H9 (cell line): ENCODE data around the gene OLFM1. TPM values are rescaled to one million over a fixed set of nuclear protein-coding genes. Genes with fewer than 3 reads are reported as not detected.

Source experiments
- DNase-seq: peaks from one replicate; pipeline ENCODE4 v3.0.0-alpha.2; 2017
- H2AFZ ChIP-seq: one replicate; pipeline ENCODE4 v1.6.1; 2013; ENCODE audit warnings: mild to moderate bottlenecking, low read length, control low read depth, moderate library complexity
- H2AK5ac ChIP-seq: 2 replicates; pipeline ENCODE4 v1.6.1; 2013; ENCODE audit warnings: low read length, control low read depth, mixed read lengths; ENCODE audit not compliant: insufficient read length
- H2BK120ac ChIP-seq: one replicate; pipeline ENCODE4 v1.6.1; 2013; ENCODE audit warnings: low read depth, mild to moderate bottlenecking, low read length, control low read depth, inconsistent platforms; ENCODE audit not compliant: poor library complexity, severe bottlenecking
- H2BK12ac ChIP-seq: 2 replicates; pipeline ENCODE4 v1.6.1; 2013; ENCODE audit warnings: low read length, control low read depth, mixed read lengths, low read depth; ENCODE audit not compliant: insufficient read length
- H2BK15ac ChIP-seq: 2 replicates; pipeline ENCODE4 v1.6.1; 2013; ENCODE audit warnings: low read depth, low read length, control low read depth
- H2BK20ac ChIP-seq: one replicate; pipeline ENCODE4 v1.6.1; 2013; ENCODE audit warnings: low read depth, mild to moderate bottlenecking, low read length, control low read depth, inconsistent platforms; ENCODE audit not compliant: poor library complexity, severe bottlenecking
- H2BK5ac ChIP-seq: 2 replicates; pipeline ENCODE4 v1.6.1; 2013; ENCODE audit warnings: low read length, control low read depth, mixed read lengths; ENCODE audit not compliant: insufficient read length
- H3K14ac ChIP-seq: 2 replicates; pipeline ENCODE4 v1.6.1; 2013; ENCODE audit warnings: low read length, control low read depth; ENCODE audit not compliant: insufficient read depth
- H3K18ac ChIP-seq: 2 replicates; pipeline ENCODE4 v1.6.1; 2013; ENCODE audit warnings: low read depth, mild to moderate bottlenecking, mixed read lengths, low read length, control low read depth; ENCODE audit not compliant: insufficient read length
- H3K23ac ChIP-seq: 2 replicates; pipeline ENCODE4 v1.6.1; 2013; ENCODE audit warnings: low read length, control low read depth, mixed read lengths, low read depth; ENCODE audit not compliant: insufficient read length
- H3K23me2 ChIP-seq: 2 replicates; pipeline ENCODE4 v1.6.1; 2013; ENCODE audit warnings: low read depth, mild to moderate bottlenecking, mixed read lengths, low read length, control low read depth; ENCODE audit not compliant: insufficient read length, poor library complexity, severe bottlenecking
- H3K27ac ChIP-seq: 2 replicates; pipeline ENCODE4 v1.5.1; 2013; ENCODE audit warnings: low read length, control low read depth, mixed read lengths, low read depth; ENCODE audit not compliant: insufficient read length
- H3K27me3 ChIP-seq: 2 replicates; pipeline ENCODE4 v1.6.1; 2013; ENCODE audit warnings: low read length, control low read depth, inconsistent platforms; ENCODE audit not compliant: insufficient read depth
- H3K4ac ChIP-seq: 2 replicates; pipeline ENCODE4 v1.6.1; 2013; ENCODE audit warnings: low read depth, mild to moderate bottlenecking, control low read depth, inconsistent platforms, low read length, moderate library complexity
- H3K4me1 ChIP-seq: 2 replicates; pipeline ENCODE4 v1.6.1; 2013; ENCODE audit warnings: low read length, control low read depth, inconsistent platforms; ENCODE audit not compliant: insufficient read depth
- H3K4me2 ChIP-seq: 2 replicates; pipeline ENCODE4 v1.6.1; 2013; ENCODE audit warnings: low read length, control low read depth, mixed read lengths; ENCODE audit not compliant: insufficient read length, insufficient read depth
- H3K56ac ChIP-seq: 2 replicates; pipeline ENCODE4 v1.6.1; 2013; ENCODE audit warnings: low read depth, mild to moderate bottlenecking, mixed read lengths, low read length, control low read depth; ENCODE audit not compliant: insufficient read length
- H3K79me1 ChIP-seq: 2 replicates; pipeline ENCODE4 v1.6.1; 2013; ENCODE audit warnings: low read depth, mild to moderate bottlenecking, moderate library complexity, low read length, control low read depth, inconsistent platforms; ENCODE audit not compliant: insufficient read depth, poor library complexity, severe bottlenecking
- H3K79me2 ChIP-seq: 2 replicates; pipeline ENCODE4 v1.6.1; 2013; ENCODE audit warnings: low read length, control low read depth, inconsistent platforms; ENCODE audit not compliant: insufficient read depth
- H3K9ac ChIP-seq: 2 replicates; pipeline ENCODE4 v1.6.1; 2013; ENCODE audit warnings: low read length, control low read depth, mixed read lengths; ENCODE audit not compliant: insufficient read length; ENCODE audit errors: extremely low read depth
- H3K9me3 ChIP-seq: one replicate; pipeline ENCODE4 v1.6.1; 2013; ENCODE audit warnings: low read depth, low read length, inconsistent platforms; ENCODE audit not compliant: control insufficient read depth
- H3T11ph ChIP-seq: one replicate; pipeline ENCODE4 v1.6.1; 2013; ENCODE audit warnings: mild to moderate bottlenecking, low read length, control low read depth, inconsistent platforms
- H4K20me1 ChIP-seq: one replicate; pipeline ENCODE4 v1.6.1; 2013; ENCODE audit not compliant: control insufficient read depth, insufficient read length, insufficient read depth
- H4K5ac ChIP-seq: 2 replicates; pipeline ENCODE4 v1.6.1; 2013; ENCODE audit warnings: low read depth, mild to moderate bottlenecking, mixed read lengths, low read length, control low read depth; ENCODE audit not compliant: insufficient read length
- H4K8ac ChIP-seq: replicated peaks from 2 replicates; pipeline ENCODE4 v1.6.1; 2013; ENCODE audit warnings: low read length, control low read depth, mixed read lengths, low read depth; ENCODE audit not compliant: insufficient read length
- H4K91ac ChIP-seq: 2 replicates; pipeline ENCODE4 v1.6.1; 2013; ENCODE audit warnings: low read depth, mild to moderate bottlenecking, moderate library complexity, mixed read lengths, low read length, control low read depth; ENCODE audit not compliant: insufficient read length
- H3K27ac Mint-ChIP-seq, 3 experiments: 2 replicates in 2 of 3; 3 replicates in 1 of 3; pipeline ENCODE4 v1.8.0; 2020 to 2021; ENCODE audit warnings: mixed read lengths in 3 of 3, mild to moderate bottlenecking in 1 of 3, moderate library complexity in 1 of 3
- H3K27me3 Mint-ChIP-seq: 2 replicates; pipeline ENCODE4 v1.8.0; 2021; ENCODE audit warnings: low read depth, mild to moderate bottlenecking, moderate library complexity, mixed read lengths
- H3K36me3 Mint-ChIP-seq, 3 experiments: 2 replicates in 2 of 3; 3 replicates in 1 of 3; pipeline ENCODE4 v1.8.0; 2020 to 2021; ENCODE audit warnings: low read depth in 3 of 3, mixed read lengths in 3 of 3; ENCODE audit not compliant: insufficient read depth in 1 of 3
- H3K4me1 Mint-ChIP-seq, 2 experiments: 2 replicates each; pipeline ENCODE4 v1.8.0; 2020; ENCODE audit warnings: mixed read lengths in 2 of 2
- H3K4me3 Mint-ChIP-seq, 2 experiments: 2 replicates in 1 of 2; 3 replicates in 1 of 2; pipeline ENCODE4 v1.8.0; 2020 to 2021; ENCODE audit warnings: mild to moderate bottlenecking in 2 of 2, mixed read lengths in 2 of 2, moderate library complexity in 1 of 2
- H3K9me3 Mint-ChIP-seq, 2 experiments: 2 replicates in 1 of 2; 3 replicates in 1 of 2; pipeline ENCODE4 v1.8.0; 2020; ENCODE audit warnings: mild to moderate bottlenecking in 2 of 2, mixed read lengths in 2 of 2, moderate library complexity in 1 of 2
- WGBS: extraction: QIAGEN DNeasy Blood & Tissue Kit; methylation state at CpG from one replicate; pipeline ENCODE4 v1.1.7; 2013; ENCODE audit warnings: missing lambda C conversion rate, low lambda C conversion rate, mixed read lengths; ENCODE audit not compliant: insufficient read length; ENCODE audit errors: extremely low coverage; 5-methylcytosine and 5-hydroxymethylcytosine counted together
- total RNA-seq: library from RNA; stranded (reverse); gene quantifications from 2 replicates; pipeline ENCODE4 v1.2.1, GENCODE V29; 2021
- TF ChIP-seq, protein P1 (sequence below): fragments of 200-600 bp; sonication (generic); conservative IDR thresholded peaks from 3 replicates; pipeline ENCODE4 v1.8.0; 2021; ENCODE audit warnings: antibody characterized with exemption, mild to moderate bottlenecking

Gene OLFM1
- total RNA-seq, 1 experiment from 2014 or later: 34.1 TPM

DNA sequence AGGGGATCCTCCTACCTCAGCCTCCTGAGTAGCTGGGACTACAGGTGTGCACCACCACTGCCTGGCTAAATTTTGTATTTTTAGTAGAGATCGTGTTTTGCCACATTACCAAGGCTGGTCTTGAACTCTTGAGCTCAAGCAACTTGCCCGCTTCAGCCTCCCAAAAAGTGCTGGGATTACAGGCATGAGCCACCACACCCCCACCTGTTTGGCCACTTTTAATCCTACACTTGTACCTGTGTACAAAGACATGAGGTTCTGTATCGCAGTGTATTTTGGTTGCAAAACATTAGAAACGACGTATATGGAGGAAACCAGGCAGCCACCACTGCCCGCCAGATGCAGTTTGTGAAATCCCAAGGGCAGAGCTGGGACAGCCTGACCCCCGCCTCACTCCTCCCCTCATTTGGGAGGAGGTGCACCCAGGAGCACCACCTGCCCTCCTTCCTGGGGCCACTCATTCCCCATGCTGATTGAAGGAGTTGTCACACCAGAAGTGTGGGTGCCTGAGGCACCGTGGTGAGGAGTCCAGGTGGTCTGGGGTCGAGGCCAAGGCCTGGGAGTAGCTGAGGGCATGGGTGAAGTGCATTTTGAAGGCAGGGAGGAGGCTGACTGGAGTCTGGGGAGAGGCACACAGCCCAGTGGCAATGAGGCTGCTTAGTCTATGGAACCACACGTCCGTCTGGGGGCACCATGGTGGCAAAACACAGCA lies 39.3 kb upstream of the OLFM1 start:
- Histone ChIP-seq H2AFZ (no peak overlapping the region), H3K27me3 (no peaks in the 10 kb centered on the region), H3K4me2 (no peak overlapping the region), H2BK12ac (no peak overlapping the region), H2BK15ac (no peak overlapping the region), H4K91ac (no peak overlapping the region), H3K18ac (no peak overlapping the region), H3K14ac (no peak overlapping the region), H2BK120ac (no peak overlapping the region), H4K20me1 (no peaks in the 10 kb centered on the region), H4K5ac (no peak overlapping the region), H3K9me3 (no peaks in the 10 kb centered on the region), H3K23me2 (no peaks in the 10 kb centered on the region), H2BK20ac (no peak overlapping the region), H4K8ac (no peak overlapping the region), H3K4ac (no peak overlapping the region), H3K79me1 (no peaks in the 10 kb centered on the region), H3K56ac (no peak overlapping the region), H3K23ac (no peak overlapping the region), H3T11ph (no peak overlapping the region), H3K4me1 (no peaks in the 10 kb centered on the region), H3K27ac (no peak overlapping the region), H3K9ac (no peak overlapping the region), H3K79me2 (no peaks in the 10 kb centered on the region), H2BK5ac (no peak overlapping the region), H2AK5ac (no peak overlapping the region)
- Mint-ChIP-seq H3K36me3 (peaks cover 0 to 2% (median 0%) of the 10 kb centered on the region in 3 experiments; a peak in 2 of 7 replicates), H3K4me3 (no peak overlapping the region), H3K9me3 (peaks cover 0 to 9% of the 10 kb centered on the region in 2 experiments; a peak in 2 of 5 replicates), H3K27ac (no peak overlapping the region), H3K27me3 (peaks cover 2% of the 10 kb centered on the region; the same call in 1 of the 2 replicates), H3K4me1 (0 out of 4 replicates have a peak, but pooled peaks cover 0 to 2% of the 10 kb centered on the region in 2 experiments)
- TF ChIP-seq, protein P1, sequence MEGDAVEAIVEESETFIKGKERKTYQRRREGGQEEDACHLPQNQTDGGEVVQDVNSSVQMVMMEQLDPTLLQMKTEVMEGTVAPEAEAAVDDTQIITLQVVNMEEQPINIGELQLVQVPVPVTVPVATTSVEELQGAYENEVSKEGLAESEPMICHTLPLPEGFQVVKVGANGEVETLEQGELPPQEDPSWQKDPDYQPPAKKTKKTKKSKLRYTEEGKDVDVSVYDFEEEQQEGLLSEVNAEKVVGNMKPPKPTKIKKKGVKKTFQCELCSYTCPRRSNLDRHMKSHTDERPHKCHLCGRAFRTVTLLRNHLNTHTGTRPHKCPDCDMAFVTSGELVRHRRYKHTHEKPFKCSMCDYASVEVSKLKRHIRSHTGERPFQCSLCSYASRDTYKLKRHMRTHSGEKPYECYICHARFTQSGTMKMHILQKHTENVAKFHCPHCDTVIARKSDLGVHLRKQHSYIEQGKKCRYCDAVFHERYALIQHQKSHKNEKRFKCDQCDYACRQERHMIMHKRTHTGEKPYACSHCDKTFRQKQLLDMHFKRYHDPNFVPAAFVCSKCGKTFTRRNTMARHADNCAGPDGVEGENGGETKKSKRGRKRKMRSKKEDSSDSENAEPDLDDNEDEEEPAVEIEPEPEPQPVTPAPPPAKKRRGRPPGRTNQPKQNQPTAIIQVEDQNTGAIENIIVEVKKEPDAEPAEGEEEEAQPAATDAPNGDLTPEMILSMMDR: no peak
- DNase-seq: peak; percentile 17
- WGBS: no CpG with 5 or more reads among the region's 11 CpGs
